Trophoblast cell (in vitro differentiated cells and primary cell): Measurements from ENCODE around the gene GATB.

Experiments used
- DNase-seq, 2 donors: peaks; one replicate each; pipeline ENCODE4 v3.0.0-alpha.2; 2016
- H2AFZ ChIP-seq: 2 replicates; pipeline ENCODE4 v1.6.1; 2013; ENCODE audit warnings: low read length, moderate library complexity, mild to moderate bottlenecking; ENCODE audit not compliant: insufficient read depth, poor library complexity
- H2AK5ac ChIP-seq: 2 replicates; pipeline ENCODE4 v1.6.1; 2013; ENCODE audit warnings: mild to moderate bottlenecking, low read length
- H2BK120ac ChIP-seq: 2 replicates; pipeline ENCODE4 v1.6.1; 2013; ENCODE audit warnings: low read length, mild to moderate bottlenecking, moderate library complexity; ENCODE audit not compliant: insufficient read depth, poor library complexity
- H2BK12ac ChIP-seq: 2 replicates; pipeline ENCODE4 v1.6.1; 2013; ENCODE audit warnings: mild to moderate bottlenecking, low read length, moderate library complexity
- H2BK5ac ChIP-seq: 2 replicates; pipeline ENCODE4 v1.6.1; 2013; ENCODE audit warnings: low read length, low read depth, moderate library complexity, mild to moderate bottlenecking; ENCODE audit not compliant: poor library complexity
- H3K14ac ChIP-seq: 2 replicates; pipeline ENCODE4 v1.6.1; 2013; ENCODE audit warnings: mild to moderate bottlenecking, low read length
- H3K18ac ChIP-seq: 2 replicates; pipeline ENCODE4 v1.6.1; 2013; ENCODE audit warnings: mild to moderate bottlenecking, low read length
- H3K23ac ChIP-seq: 2 replicates; pipeline ENCODE4 v1.6.1; 2013; ENCODE audit warnings: low read length
- H3K27ac ChIP-seq: 2 replicates; pipeline ENCODE4 v1.5.1; 2013; ENCODE audit warnings: low read depth, mild to moderate bottlenecking, inconsistent platforms, low read length, moderate library complexity
- H3K27me3 ChIP-seq: 2 replicates; pipeline ENCODE4 v1.6.1; 2013; ENCODE audit warnings: inconsistent platforms, mild to moderate bottlenecking, low read length, moderate library complexity; ENCODE audit not compliant: insufficient read depth
- H3K36me3 ChIP-seq, 2 experiments: 1 replicate in 1 of 2; 2 replicates in 1 of 2; pipeline ENCODE4 v1.6.1; 2013; ENCODE audit warnings: low read length in 2 of 2, mild to moderate bottlenecking in 2 of 2, moderate library complexity in 1 of 2; ENCODE audit not compliant: insufficient read depth in 2 of 2, control insufficient read depth in 1 of 2
- H3K4ac ChIP-seq: 2 replicates; pipeline ENCODE4 v1.6.1; 2013; ENCODE audit warnings: low read depth, mild to moderate bottlenecking, low read length, moderate library complexity
- H3K4me1 ChIP-seq, 2 experiments: 1 replicate in 1 of 2; 2 replicates in 1 of 2; pipeline ENCODE4 v1.6.1; 2013; ENCODE audit warnings: low read length in 2 of 2, mild to moderate bottlenecking in 2 of 2, moderate library complexity in 1 of 2; ENCODE audit not compliant: insufficient read depth in 2 of 2, control insufficient read depth in 1 of 2
- H3K4me2 ChIP-seq: 2 replicates; pipeline ENCODE4 v1.6.1; 2013; ENCODE audit warnings: inconsistent platforms, mild to moderate bottlenecking, low read length, moderate library complexity
- H3K4me3 ChIP-seq: 2 replicates; pipeline ENCODE4 v1.5.1; 2013; ENCODE audit warnings: mild to moderate bottlenecking, low read depth, low read length, inconsistent platforms
- H3K79me1 ChIP-seq: one replicate; pipeline ENCODE4 v1.6.1; 2013; ENCODE audit warnings: low read length
- H3K79me2 ChIP-seq: 2 replicates; pipeline ENCODE4 v1.6.1; 2013; ENCODE audit warnings: low read length, mild to moderate bottlenecking; ENCODE audit not compliant: control insufficient read depth, insufficient read depth, poor library complexity
- H3K9ac ChIP-seq: 2 replicates; pipeline ENCODE4 v1.6.1; 2013; ENCODE audit warnings: mild to moderate bottlenecking, low read length
- H3K9me3 ChIP-seq: 2 replicates; pipeline ENCODE4 v1.6.1; 2013; ENCODE audit warnings: low read depth, mild to moderate bottlenecking, control low read depth, inconsistent platforms, low read length; ENCODE audit not compliant: insufficient read depth
- H4K12ac ChIP-seq: 2 replicates; pipeline ENCODE4 v1.6.1; 2013; ENCODE audit warnings: low read depth, mild to moderate bottlenecking, low read length, moderate library complexity
- H4K8ac ChIP-seq: 2 replicates; pipeline ENCODE4 v1.6.1; 2013; ENCODE audit warnings: low read depth, mild to moderate bottlenecking, low read length, moderate library complexity
- H4K91ac ChIP-seq: one replicate; pipeline ENCODE4 v1.6.1; 2013; ENCODE audit warnings: low read depth, mild to moderate bottlenecking, low read length, moderate library complexity
- WGBS: extraction: QIAGEN DNeasy Blood & Tissue Kit; methylation state at CpG from one replicate; pipeline ENCODE4 v1.1.7; 2013; ENCODE audit warnings: missing lambda C conversion rate; ENCODE audit not compliant: insufficient read length, insufficient coverage; ENCODE audit errors: extremely low coverage; 5-methylcytosine and 5-hydroxymethylcytosine counted together

The GATB gene

GRCh38 chr4:151717314-151717713 lies 43.5 kb downstream of the GATB start:
- WGBS: no CpG with 5 or more reads among the region's 2 CpGs
- no peak overlapping the region for H4K12ac ChIP-seq

GRCh38 chr4:151716324-151716723 lies 44.5 kb downstream of the GATB start:
- H4K91ac ChIP-seq: no peak overlapping the region
- no peak overlapping the region for H2BK12ac ChIP-seq
- H2BK5ac ChIP-seq: no peak overlapping the region
- H3K4me3 ChIP-seq: no peak overlapping the region
- H2BK120ac ChIP-seq: no peak overlapping the region
- no peaks in the 10 kb centered on the region for H3K27me3 ChIP-seq
- no peaks in the 10 kb centered on the region for H3K36me3 ChIP-seq
- no peak overlapping the region for H2AK5ac ChIP-seq
- no peaks in the 10 kb centered on the region for H3K79me2 ChIP-seq
- H3K4me1 ChIP-seq: peaks cover 8 to 15% of the 10 kb centered on the region in 2 experiments
- H3K4me2 ChIP-seq: no peak overlapping the region
- H3K23ac ChIP-seq: no peak overlapping the region
- no peak overlapping the region for H4K8ac ChIP-seq
- no peak overlapping the region for H3K9ac ChIP-seq
- no peaks in the 10 kb centered on the region for H3K79me1 ChIP-seq
- no peak for DNase-seq
- H3K27ac ChIP-seq: no peak overlapping the region
- no peak overlapping the region for H2AFZ ChIP-seq
- H3K9me3 ChIP-seq: no peaks in the 10 kb centered on the region
- H3K14ac ChIP-seq: no peak overlapping the region
- WGBS: no CpG with 5 or more reads among the region's 5 CpGs
- H3K18ac ChIP-seq: no peak overlapping the region
- no peak overlapping the region for H4K12ac ChIP-seq
- no peak overlapping the region for H3K4ac ChIP-seq

More at GRCh38 chr4:151717314-151717713, 43.5 kb downstream of the GATB start:
- Histone ChIP-seq H3K27me3 (no peaks in the 10 kb centered on the region), H3K9me3 (no peaks in the 10 kb centered on the region), H3K18ac (no peak overlapping the region), H2BK5ac (no peak overlapping the region), H4K8ac (no peak overlapping the region), H3K4me3 (no peak overlapping the region), H2AK5ac (no peak overlapping the region), H3K36me3 (no peaks in the 10 kb centered on the region), H4K91ac (no peak overlapping the region), H3K9ac (no peak overlapping the region), H3K79me2 (no peaks in the 10 kb centered on the region), H3K4me1 (peaks cover 8 to 13% of the 10 kb centered on the region in 2 experiments), H3K4ac (no peak overlapping the region), H3K14ac (no peak overlapping the region), H3K27ac (no peak overlapping the region), H2AFZ (no peak overlapping the region), H3K23ac (no peak overlapping the region), H3K79me1 (no peaks in the 10 kb centered on the region), H2BK12ac (no peak overlapping the region), H2BK120ac (no peak overlapping the region), H3K4me2 (no peak overlapping the region)
- no peak for DNase-seq

- H3K4me3 ChIP-seq: no peak overlapping the region
- H2AK5ac ChIP-seq: no peak overlapping the region
- H3K4me2 ChIP-seq: no peak overlapping the region
- H3K9ac ChIP-seq: no peak overlapping the region
- no peak overlapping the region for H4K12ac ChIP-seq
- no peak overlapping the region for H2BK120ac ChIP-seq
- no peak overlapping the region for H4K91ac ChIP-seq
- no peaks in the 10 kb centered on the region for H3K27me3 ChIP-seq
- DNase-seq: no peak
- no peaks in the 10 kb centered on the region for H3K79me1 ChIP-seq
- H3K36me3 ChIP-seq: no peaks in the 10 kb centered on the region
- H2BK12ac ChIP-seq: no peak overlapping the region
- no peak overlapping the region for H3K23ac ChIP-seq
- no peaks in the 10 kb centered on the region for H3K9me3 ChIP-seq
- H3K79me2 ChIP-seq: no peaks in the 10 kb centered on the region
- no peak overlapping the region for H3K14ac ChIP-seq
- peaks cover 10 to 17% of the 10 kb centered on the region in 2 experiments for H3K4me1 ChIP-seq
- H2AFZ ChIP-seq: no peak overlapping the region
- H3K18ac ChIP-seq: no peak overlapping the region
- WGBS: no CpG with 5 or more reads among the region's 3 CpGs
- H2BK5ac ChIP-seq: no peak overlapping the region
- H3K4ac ChIP-seq: no peak overlapping the region
- H4K8ac ChIP-seq: no peak overlapping the region
- H3K27ac ChIP-seq: no peak overlapping the region
Measured at GRCh38 chr4:151715881-151716280, 44.9 kb downstream of the GATB start.

GRCh38 chr4:151712777-151713176 lies 48.0 kb downstream of the GATB start:
- peaks cover 2% of the 10 kb centered on the region for H3K79me1 ChIP-seq
- H4K91ac ChIP-seq: no peak overlapping the region
- H3K4ac ChIP-seq: no peak overlapping the region
- H3K9ac ChIP-seq: no peak overlapping the region
- no peaks in the 10 kb centered on the region for H3K27me3 ChIP-seq
- no peak for DNase-seq
- H3K27ac ChIP-seq: no peak overlapping the region
- WGBS: no CpG with 5 or more reads among the region's 4 CpGs
- no peak overlapping the region for H2AK5ac ChIP-seq
- H3K79me2 ChIP-seq: no peaks in the 10 kb centered on the region
- H3K4me2 ChIP-seq: no peak overlapping the region
- no peak overlapping the region for H2BK5ac ChIP-seq
- H2BK120ac ChIP-seq: no peak overlapping the region
- H4K12ac ChIP-seq: no peak overlapping the region
- H4K8ac ChIP-seq: no peak overlapping the region
- H3K23ac ChIP-seq: no peak overlapping the region
- no peak overlapping the region for H2AFZ ChIP-seq
- no peaks in the 10 kb centered on the region for H3K36me3 ChIP-seq
- peaks cover 8 to 11% of the 10 kb centered on the region in 2 experiments for H3K4me1 ChIP-seq
- no peak overlapping the region for H3K4me3 ChIP-seq
- H3K18ac ChIP-seq: no peak overlapping the region
- no peaks in the 10 kb centered on the region for H3K9me3 ChIP-seq
- no peak overlapping the region for H2BK12ac ChIP-seq
- H3K14ac ChIP-seq: no peak overlapping the region
